GM19099 (cell line): ENCODE measurements around the gene SGK1.

Source experiments
- POLR2A ChIP-seq: IDR thresholded peaks from 3 replicates; pipeline ENCODE4 v1.6.1; 2011; ENCODE audit warnings: low read depth; ENCODE audit not compliant: insufficient read length; ENCODE audit errors: extremely low read depth

SGK1 gene

DNA sequence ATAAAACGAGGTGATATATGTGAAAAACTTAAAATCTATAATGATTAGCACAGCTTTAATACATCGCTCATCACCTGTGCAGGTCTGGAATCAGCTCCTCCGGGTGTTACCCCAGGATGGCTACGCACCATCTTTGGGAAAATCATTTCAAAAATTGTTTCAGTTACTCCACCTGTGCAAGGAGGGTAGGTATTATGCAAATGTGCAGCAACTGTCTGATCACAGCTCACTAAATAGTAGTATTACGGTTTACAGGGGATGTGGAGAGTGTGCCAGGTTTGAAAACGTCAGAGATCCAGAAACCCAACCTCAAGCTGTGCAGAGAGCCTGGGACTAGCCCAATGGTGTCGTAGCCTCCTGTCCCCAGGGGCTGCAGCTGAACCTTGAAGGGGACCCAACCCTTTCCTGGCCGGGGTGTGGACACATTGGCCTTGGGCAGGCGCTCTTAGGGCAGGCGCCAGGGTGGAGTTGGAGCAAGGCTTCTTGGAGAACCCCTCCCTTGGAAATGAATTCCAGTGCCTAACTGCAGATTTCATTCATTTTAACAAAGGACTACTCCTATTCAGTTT, 24.2 kb upstream of the SGK1 start:
- no peak for TF ChIP-seq POLR2A

DNA sequence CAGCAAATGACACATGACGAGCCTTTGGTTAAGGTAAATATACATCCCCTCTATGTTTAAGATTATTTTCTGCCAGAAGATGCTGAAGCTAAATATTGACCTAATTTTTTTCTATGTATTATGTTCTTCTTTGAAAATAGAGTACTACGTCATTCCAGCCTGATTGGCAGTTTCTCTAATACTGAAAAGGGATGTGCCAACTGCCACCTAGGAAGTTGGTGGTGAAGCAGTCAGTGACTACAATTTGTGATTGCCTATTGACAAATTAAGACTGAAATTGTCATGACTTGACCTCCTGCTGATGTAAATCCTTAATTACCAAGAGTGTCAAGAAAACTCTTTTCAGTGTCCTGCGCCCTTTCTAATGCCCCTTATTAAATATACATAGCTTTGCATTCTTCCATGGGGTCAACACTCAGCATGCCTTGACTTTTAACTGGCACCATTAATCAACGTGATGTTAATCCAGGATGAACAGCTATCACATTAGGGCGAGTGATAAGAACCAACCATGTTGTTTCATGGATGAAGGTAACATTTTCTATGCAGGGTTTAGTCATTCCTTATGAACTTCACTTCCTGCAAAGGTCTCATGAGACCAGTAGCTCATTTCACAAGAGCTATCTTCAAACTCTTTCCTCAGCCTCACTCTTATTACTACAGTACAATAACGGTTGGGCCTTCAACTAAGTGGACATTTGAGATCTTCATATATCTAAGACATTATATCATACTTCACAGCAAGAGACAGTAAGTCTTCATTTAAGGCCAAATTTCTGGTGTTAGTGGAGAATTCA, 22.5 kb upstream of the SGK1 start:
- no peak for TF ChIP-seq POLR2A

DNA sequence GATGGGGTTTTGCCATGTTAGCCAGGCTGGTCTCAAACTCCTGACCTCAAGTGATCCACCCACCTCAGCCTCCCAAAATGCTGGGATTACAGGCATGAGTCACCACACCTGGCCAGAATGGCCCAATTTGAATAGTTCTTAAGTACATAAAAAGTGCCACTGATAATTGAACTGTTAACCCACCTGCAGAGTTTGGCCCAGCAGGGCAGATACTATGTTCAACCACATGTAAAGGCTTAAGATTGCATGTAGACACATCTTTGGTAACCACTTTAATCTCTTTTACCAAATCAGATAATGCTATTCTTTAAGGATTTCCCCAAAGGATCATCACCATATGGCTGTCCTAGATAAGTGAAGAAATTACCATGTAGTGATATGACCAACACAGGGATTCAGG, 21.3 kb upstream of the SGK1 start:
- no peak for TF ChIP-seq POLR2A

DNA sequence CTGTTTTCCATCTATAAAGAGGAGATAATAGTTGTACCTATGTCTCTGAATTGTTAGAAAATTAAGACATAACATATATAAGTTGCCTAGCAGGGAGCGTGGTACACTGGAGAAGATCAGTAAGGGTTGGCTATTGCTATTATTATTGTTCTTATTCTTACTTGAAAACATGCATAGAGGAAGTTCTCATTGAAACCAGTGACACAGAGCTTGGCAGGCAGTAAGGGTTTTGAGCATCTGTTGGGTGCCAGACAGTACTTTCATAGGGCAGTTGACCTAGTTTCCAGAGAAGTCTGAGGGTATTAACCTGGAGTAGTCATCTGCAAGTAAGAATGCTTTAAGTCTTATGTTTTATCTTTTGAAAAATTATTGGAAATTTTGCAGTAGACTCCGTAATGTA, 13.3 kb upstream of the SGK1 start:
- no peak for TF ChIP-seq POLR2A

DNA sequence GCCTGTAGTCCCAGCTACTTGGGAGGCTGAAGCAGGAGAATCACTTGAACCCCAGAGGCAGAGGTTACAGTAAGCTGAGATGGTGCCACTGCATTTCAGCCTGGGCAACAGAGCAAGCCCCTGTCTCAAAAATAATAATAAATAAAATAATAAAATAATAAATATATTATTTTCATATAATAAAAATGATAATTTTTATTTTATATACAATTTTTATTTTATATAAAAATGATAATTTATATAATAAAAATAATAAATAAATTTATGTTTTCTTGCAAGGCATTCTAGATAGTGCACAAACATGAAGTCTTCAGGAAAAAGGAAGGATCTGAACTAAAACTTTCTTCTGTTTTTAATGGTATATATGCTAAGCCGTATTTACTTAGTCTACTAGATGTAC, 12.6 kb upstream of the SGK1 start:
- TF ChIP-seq POLR2A = no peak

DNA sequence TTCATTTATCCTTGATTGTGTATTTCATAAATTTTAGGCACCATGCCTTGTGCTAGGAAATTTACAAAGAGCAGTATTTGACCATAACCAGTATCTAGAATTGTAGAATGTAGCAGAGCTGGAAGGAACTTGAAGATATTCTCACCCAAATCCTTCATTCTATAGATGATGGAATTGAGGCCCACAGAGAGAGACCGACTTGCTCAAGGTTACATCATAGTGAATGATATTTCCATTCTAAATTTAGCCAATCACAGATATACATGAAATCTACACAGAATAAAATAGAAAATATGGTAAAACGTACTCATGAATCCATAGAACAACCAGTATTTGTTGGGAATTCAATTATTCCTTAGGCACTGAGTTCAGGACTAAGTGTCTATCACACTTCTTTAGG, 10.9 kb upstream of the SGK1 start:
- TF ChIP-seq POLR2A = no peak

DNA sequence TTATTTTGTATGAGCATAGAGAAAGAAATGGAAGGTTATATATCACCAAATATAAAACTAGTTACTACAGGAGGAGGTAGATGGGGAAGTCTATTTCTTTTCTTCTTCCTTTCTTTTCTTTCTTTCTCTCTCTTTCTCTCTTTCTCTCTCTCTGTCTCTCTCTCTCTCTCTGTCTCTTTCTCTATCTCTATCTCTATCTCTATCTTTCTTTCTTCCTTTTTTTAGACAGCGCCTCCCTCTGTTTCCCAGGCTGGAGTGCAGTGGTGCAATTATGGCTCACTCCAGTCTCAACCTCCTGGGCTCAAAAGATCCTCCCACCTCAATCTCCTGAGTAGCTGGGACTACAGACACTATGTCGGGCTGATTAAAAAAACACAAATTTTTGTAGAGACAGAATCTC, 10.2 kb upstream of the SGK1 start:
- no peak for TF ChIP-seq POLR2A

DNA sequence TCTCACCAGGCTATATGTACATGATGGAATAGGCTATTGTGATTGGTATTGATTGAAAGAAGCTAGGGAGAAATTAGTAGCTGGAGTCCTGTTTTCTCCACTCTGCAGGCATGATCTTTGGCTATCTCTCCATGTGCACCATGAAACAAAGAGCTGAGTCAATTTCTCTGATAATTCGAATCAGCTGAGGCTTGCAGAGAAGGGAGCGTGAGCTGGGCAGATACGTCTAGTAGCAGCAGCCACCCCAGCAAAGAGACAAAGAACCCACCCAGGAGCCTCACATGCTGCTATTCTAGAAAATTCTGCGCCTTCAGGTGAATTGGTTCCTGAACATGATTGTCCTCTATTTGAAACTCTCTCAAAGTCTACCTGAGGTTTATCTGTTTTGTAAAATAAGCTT, 6.9 kb upstream of the SGK1 start:
- TF ChIP-seq POLR2A = no peak

DNA sequence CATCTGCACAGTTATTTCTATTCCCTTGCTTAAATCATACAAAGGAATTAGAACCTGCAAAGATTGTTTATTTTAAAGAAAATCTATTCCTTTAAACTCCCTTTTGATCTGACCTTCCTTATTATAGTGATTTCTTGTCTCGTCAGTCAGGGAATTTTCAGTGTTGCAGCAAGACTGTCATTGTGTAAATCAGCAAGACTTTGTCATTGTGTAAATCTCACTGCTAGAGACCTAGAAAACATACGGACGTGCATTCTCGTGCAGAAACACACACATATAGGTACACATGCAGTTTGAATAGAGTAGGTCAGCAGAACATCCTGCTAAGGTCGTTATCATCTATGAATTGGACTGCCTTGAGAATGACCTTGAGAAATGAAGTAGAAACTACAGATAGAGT, 6.2 kb upstream of the SGK1 start:
- TF ChIP-seq POLR2A = no peak

DNA sequence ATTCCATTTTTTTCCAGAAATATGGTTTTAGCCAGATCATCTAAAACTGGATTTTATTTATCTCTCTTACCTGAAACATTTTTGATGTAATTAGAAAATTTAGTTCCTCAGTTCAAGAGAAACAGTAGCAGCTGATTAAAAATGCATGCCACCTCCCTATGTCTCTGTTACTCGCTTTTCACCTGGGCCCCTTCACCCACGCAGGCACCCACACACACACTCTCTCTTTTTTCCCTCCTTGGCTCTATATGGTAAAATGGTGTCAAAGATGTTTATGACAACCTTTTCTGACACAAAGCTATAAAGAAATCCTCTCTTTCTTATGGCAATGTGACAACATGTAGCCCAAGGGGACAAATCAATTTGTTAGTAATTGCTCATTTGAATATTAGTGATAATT, 5.8 kb upstream of the SGK1 start:
- TF ChIP-seq POLR2A = no peak

DNA sequence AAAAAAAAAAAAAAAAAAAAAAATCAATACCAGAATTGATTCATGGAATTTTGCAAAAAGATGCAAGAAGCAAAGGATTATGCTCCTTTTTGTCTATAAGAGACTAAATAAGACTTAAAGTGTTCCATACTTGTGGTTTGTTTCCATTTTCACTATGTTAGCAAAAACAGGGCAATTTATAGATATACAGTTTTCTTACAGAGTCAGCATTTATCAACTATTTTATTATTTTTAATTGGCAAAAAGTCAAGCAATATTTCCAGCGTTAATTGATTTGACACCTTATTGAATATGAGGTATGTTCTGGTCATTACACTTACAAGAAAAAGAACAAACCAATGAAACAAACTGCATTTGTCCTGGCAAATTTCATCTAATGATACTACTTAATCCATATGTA, 5.4 kb upstream of the SGK1 start:
- TF ChIP-seq POLR2A = no peak

DNA sequence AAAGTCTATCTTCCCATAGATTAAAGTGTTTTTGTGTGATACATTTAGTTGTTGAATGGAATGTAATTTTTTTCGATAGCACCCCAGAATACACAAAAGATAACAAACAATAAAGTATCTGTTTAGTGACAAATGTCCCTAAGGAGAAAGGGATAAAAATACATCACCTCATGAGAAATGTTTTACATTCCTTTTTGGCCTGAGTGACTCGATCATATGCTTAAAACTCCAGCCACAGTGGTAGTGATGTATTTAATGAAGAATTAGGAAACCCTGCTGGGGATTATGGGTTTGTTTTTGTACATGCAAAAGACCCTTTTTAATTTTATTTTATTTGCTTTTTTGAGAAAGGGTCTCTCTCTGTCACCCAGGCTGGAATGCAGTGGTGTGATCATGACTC, 4.3 kb upstream of the SGK1 start:
- no peak for TF ChIP-seq POLR2A

DNA sequence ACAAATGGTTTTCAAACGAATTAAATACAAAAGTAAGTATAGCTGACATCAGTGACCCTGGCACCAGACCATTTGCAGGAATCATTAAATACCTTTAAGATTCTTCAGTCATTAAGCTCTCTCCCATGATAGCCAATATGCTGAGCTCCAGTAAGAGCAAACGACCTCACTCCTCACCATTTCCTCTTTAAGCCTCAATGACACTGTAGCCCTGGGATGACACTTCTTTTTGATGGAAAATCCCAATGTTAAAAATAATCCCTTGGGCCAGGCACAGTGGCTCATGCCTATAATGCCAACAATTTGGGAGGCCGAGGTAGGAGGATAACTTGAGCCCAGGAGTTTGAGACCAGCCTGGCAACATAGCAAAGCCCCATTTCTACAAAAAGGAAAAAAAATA, 3.3 kb upstream of the SGK1 start:
- TF ChIP-seq POLR2A = no peak

DNA sequence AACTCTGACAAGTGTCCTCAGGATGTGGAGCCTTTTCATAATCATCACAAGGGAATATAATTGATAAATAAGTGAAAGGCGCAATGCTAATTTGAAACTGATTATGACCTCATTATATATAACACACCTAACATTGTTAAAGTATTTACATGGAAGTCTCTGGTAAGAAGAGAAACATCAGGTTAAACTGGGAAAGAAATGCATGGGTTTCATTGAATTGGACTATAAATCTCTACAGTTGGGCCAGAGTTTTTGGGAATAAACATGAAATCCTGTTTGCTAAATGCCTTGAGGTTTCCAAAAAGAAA, 1.0 kb upstream of the SGK1 start:
- TF ChIP-seq POLR2A = no peak

DNA sequence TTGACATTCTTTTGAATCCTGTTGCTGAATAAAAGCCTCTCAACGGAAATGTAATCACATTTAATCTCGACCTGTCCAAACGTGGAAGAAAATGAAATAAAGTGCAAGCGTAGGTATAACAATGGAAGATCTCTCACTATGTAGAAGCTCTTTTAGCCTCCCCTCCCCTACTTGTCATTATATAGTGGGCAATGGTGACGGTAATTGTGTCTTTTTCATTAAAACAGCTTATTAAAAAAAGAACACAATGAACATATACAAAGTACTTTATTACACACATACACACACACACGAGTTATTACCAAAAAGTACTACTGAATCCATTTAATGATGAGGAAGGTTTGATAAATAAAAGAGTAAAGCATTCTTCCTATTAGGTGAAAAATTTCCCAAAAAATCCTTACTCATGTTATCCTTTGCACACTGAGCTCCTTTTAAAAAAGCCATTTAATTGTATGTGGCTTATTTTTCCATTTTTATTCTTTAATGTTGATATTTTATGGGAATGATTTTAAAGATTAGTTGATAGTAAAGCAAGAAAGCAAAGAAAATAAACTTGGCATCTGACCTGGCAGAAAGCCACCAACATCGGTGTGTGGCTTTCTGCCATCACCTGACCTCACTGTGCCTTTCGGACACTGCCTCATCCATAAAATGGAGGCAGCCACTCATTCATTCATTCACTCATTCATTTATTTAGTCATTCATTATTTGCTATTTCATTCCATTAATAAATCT, 493 bp upstream of the SGK1 start:
- TF ChIP-seq POLR2A = no peak

DNA sequence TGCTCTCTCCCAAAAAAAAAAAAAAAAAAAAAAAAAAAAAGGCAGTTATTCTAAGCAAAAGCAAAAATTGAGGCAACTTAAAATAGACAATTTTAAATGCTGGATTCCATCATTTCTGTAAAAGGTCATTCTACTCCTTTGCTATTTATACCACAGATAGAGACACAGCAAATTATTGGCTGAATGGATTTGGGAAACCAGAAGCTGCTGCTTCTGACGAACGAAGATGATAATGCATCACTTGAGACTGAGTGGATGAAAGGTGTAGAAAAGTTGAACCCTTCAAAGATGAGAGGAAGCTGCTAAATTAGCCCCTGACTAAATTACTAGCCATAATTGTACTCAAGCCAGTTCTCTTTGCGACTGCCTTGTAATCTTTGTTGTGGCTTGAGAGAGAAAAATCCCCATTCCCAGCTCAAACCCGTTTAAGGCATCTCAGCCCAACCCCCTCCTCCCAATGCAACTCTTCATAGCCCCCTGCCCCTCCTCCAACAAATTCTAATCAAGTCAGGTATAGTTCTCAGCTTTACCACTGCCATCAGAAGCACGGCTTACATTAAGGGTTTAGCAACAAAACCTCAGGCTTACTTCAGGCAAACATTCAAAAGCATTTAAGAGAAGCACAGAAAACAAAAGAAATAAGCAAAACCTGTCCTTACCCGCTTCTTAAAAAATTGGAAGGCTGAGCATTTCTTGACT, 1.0 kb downstream of the SGK1 start:
- TF ChIP-seq POLR2A = no peak
